ENCODE measurements around the gene NFIL3.

Gene NFIL3

GRCh38 chr9:91421971-91422757, 1.5 kb downstream of the NFIL3 start:
- no peak for DNase-seq

- DNase-seq, result no peak
These were observed 2.4 kb downstream of the NFIL3 start for GRCh38 chr9:91421128-91421765.

GRCh38 chr9:91420501-91421127, 3.0 kb downstream of the NFIL3 start:
- DNase-seq, result no peak

GRCh38 chr9:91419222-91420191, 4.1 kb downstream of the NFIL3 start:
- no peak for DNase-seq

- DNase-seq, result no peak
These were observed 5.4 kb downstream of the NFIL3 start for GRCh38 chr9:91418215-91418610.

- DNase-seq, result no peak
These were observed 5.9 kb downstream of the NFIL3 start for GRCh38 chr9:91417602-91418214.

- DNase-seq, result no peak
These were observed 7.4 kb downstream of the NFIL3 start for GRCh38 chr9:91416096-91416712.

- DNase-seq, result no peak
These were observed 8.3 kb downstream of the NFIL3 start for GRCh38 chr9:91415290-91415689.

- no peak for DNase-seq
These were observed 10.7 kb downstream of the NFIL3 start for GRCh38 chr9:91412941-91413340.

GRCh38 chr9:91411096-91411771, 12.4 kb downstream of the NFIL3 start:
- DNase-seq, result no peak

- no peak for DNase-seq
These were observed 13.5 kb downstream of the NFIL3 start for GRCh38 chr9:91410161-91410560.

GRCh38 chr9:91408475-91408874, 15.2 kb downstream of the NFIL3 start:
- no peak for DNase-seq

GRCh38 chr9:91407580-91408318, 15.9 kb downstream of the NFIL3 start:
- no peak for DNase-seq

GRCh38 chr9:91405343-91406077, 18.1 kb downstream of the NFIL3 start:
- no peak for DNase-seq

- DNase-seq, result no peak
These were observed 19.7 kb downstream of the NFIL3 start for GRCh38 chr9:91403665-91404543.

GRCh38 chr9:91398926-91399325, 24.7 kb downstream of the NFIL3 start:
- DNase-seq, result no peak

GRCh38 chr9:91395553-91396471, 27.8 kb downstream of the NFIL3 start:
- DNase-seq, result no peak

- no peak for DNase-seq
These were observed 28.5 kb downstream of the NFIL3 start for GRCh38 chr9:91395106-91395552.

Data from activated CD4-positive, CD25-positive, alpha-beta regulatory T cell treated with anti-CD3 and anti-CD28 coated beads, Interleukin-2, amount 50 U/mL, for 72 hours (primary cell).